Ascending aorta (tissue), 2 donors: ENCODE results near the gene SPAM1. TPM values are rescaled to one million over a fixed set of nuclear protein-coding genes. Genes with fewer than 3 reads are reported as not detected.

Source experiments
- DNase-seq, 2 donors: peaks; one replicate each; pipeline ENCODE4 v3.0.0-alpha.2; 2019; ENCODE audit warnings: low spot score in 2 of 2
- H3K27ac ChIP-seq, 2 donors: fragments of 200-600 bp; sonication (generic); one replicate each; pipeline ENCODE4 v1.5.1; 2016 to 2017; ENCODE audit warnings: mild to moderate bottlenecking in 1 of 2
- H3K27me3 ChIP-seq: fragments of 200-600 bp; sonication (generic); one replicate; pipeline ENCODE4 v1.5.1; 2017
- H3K36me3 ChIP-seq, 2 donors: fragments of 200-600 bp; sonication (generic); one replicate each; pipeline ENCODE4 v1.5.1; 2016
- H3K4me1 ChIP-seq, 2 donors: fragments of 200-600 bp; sonication (generic); one replicate each; pipeline ENCODE4 v1.5.1; 2016 to 2017; ENCODE audit warnings: mild to moderate bottlenecking in 1 of 2
- H3K4me3 ChIP-seq, 2 donors: fragments of 200-600 bp; sonication (generic); one replicate each; pipeline ENCODE4 v1.5.1; 2016 to 2017; ENCODE audit warnings: mild to moderate bottlenecking in 1 of 2
- H3K9me3 ChIP-seq, 2 donors: fragments of 200-600 bp; sonication (generic); one replicate each; pipeline ENCODE4 v1.5.1; 2016
- intact Hi-C: fragments of 100-400 bp; cut with DNase I; formaldehyde crosslinking; loops from one replicate; pipeline ENCODE4 v1.15.1; 2023
- total RNA-seq: library from RNA; depleted of rRNA; stranded (reverse); fragments of >200 nt; gene quantifications from one replicate; pipeline ENCODE4 v1.1.0, GENCODE V29; 2016
- TF ChIP-seq, protein P1 (sequence below), 3 experiments: fragments of 200-600 bp in 2 of 3; fragments of 450-650 bp in 1 of 3; sonication (generic) in 2 of 3; IDR thresholded peaks; one replicate each; pipeline ENCODE4 v1.5.1; 2016 to 2019; ENCODE audit warnings: antibody characterized with exemption in 3 of 3, mild to moderate bottlenecking in 1 of 3, moderate library complexity in 1 of 3

The SPAM1 gene, protein sequence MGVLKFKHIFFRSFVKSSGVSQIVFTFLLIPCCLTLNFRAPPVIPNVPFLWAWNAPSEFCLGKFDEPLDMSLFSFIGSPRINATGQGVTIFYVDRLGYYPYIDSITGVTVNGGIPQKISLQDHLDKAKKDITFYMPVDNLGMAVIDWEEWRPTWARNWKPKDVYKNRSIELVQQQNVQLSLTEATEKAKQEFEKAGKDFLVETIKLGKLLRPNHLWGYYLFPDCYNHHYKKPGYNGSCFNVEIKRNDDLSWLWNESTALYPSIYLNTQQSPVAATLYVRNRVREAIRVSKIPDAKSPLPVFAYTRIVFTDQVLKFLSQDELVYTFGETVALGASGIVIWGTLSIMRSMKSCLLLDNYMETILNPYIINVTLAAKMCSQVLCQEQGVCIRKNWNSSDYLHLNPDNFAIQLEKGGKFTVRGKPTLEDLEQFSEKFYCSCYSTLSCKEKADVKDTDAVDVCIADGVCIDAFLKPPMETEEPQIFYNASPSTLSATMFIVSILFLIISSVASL
- not detected for total RNA-seq

DNA sequence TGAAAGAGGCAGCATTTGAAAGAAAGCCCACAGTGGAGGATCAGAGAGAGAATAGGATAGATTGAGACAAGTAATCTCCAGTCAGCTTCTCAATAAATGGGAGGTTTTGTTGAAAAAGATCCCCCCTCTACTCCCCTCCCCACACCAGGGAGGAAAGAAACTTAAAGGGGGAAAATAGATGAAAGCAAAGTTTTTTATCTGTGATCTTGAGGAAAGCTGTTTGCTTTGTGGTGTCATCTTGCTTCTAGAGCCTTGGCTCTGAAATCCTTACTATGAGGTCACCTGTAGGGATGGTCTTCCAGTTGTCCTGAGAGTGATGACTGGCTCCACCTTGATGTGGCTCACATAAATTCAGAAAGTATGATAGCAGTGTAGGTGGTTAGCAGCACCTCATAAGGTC lies at the start of gene SPAM1:
SPAM1 (plus strand) TSS at position 301 of the 400 bp plus-strand sequence. CDS start 28,330 bp downstream, outside the sequence.
- intact Hi-C loops, result no loop called here
- TF ChIP-seq, protein P1, sequence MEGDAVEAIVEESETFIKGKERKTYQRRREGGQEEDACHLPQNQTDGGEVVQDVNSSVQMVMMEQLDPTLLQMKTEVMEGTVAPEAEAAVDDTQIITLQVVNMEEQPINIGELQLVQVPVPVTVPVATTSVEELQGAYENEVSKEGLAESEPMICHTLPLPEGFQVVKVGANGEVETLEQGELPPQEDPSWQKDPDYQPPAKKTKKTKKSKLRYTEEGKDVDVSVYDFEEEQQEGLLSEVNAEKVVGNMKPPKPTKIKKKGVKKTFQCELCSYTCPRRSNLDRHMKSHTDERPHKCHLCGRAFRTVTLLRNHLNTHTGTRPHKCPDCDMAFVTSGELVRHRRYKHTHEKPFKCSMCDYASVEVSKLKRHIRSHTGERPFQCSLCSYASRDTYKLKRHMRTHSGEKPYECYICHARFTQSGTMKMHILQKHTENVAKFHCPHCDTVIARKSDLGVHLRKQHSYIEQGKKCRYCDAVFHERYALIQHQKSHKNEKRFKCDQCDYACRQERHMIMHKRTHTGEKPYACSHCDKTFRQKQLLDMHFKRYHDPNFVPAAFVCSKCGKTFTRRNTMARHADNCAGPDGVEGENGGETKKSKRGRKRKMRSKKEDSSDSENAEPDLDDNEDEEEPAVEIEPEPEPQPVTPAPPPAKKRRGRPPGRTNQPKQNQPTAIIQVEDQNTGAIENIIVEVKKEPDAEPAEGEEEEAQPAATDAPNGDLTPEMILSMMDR (IDR thresholded peaks at IDR 0.05), result no peak
- no peak for DNase-seq

DNA sequence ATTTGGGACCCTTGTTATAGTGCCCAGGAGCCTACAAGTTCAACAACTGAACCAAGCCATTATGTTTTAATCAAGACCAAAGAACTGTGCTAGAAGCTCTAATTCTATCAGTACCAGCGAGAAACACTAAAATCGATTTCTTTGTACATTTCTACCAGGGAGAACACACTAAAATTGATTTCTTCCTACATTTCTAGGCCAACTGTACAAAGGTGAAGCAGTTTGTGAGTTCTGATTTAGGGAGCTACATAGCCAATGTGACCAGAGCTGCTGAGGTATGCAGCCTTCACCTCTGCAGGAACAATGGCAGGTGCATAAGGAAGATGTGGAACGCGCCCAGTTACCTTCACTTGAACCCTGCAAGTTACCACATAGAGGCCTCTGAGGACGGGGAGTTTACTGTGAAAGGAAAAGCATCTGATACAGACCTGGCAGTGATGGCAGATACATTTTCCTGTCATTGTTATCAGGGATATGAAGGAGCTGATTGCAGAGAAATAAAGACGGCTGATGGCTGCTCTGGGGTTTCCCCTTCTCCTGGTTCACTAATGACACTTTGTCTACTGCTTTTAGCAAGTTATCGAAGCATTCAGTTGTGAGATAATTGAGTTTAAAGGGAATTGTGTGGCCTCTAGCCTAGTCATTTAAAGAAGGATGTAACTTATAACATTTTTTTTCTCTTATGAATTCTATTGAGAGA lies 48.3 kb upstream of the SPAM1 start:
- no peak for DNase-seq
- TF ChIP-seq, protein P1 (IDR thresholded peaks at IDR 0.05), result no peak
- no peak overlapping the region for H3K4me3 ChIP-seq
- intact Hi-C loops, result no loop called here
- no peaks in the 10 kb centered on the region for H3K9me3 ChIP-seq
- H3K27ac ChIP-seq, result no peak overlapping the region
- no peaks in the 10 kb centered on the region for H3K4me1 ChIP-seq
- H3K27me3 ChIP-seq, result no peaks in the 10 kb centered on the region
- H3K36me3 ChIP-seq, result no peaks in the 10 kb centered on the region

More for the DNA sequence above, at the start of gene SPAM1:
- H3K9me3 ChIP-seq, result no peaks in the 10 kb centered on the region
- H3K27me3 ChIP-seq, result no peaks in the 10 kb centered on the region
- no peak within 1 kb of the TSS for H3K4me3 ChIP-seq
- no peak within 1 kb of the TSS for H3K27ac ChIP-seq
- H3K4me1 ChIP-seq, result no peaks in the 10 kb centered on the region
- H3K36me3 ChIP-seq, result no peaks in the 10 kb centered on the region

DNA sequence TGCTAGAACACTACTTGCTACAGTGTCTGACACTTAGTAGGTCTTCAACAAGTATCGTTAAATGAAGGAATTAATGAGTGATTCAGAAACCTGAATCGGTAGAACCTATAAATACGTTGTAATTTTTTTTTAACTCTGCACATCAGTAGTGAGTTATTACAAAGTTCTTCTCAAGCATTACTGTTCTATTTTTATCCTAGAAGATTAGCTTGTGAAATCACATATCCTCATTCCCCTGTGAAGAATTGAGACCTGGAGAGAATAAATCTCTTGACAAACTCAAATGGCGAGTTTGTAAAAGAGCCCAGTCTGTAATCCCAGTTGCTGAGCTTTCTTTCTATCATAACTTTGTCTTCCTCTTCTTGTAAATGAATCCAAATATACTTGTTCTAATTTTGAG lies 45.4 kb upstream of the SPAM1 start:
- Histone ChIP-seq H3K36me3 (no peaks in the 10 kb centered on the region), H3K4me3 (no peak overlapping the region), H3K27me3 (no peaks in the 10 kb centered on the region), H3K4me1 (no peaks in the 10 kb centered on the region), H3K9me3 (no peaks in the 10 kb centered on the region), H3K27ac (no peak overlapping the region)
- no peak for DNase-seq
- intact Hi-C loops, result no loop called here
- TF ChIP-seq, protein P1 (IDR thresholded peaks at IDR 0.05), result no peak

DNA sequence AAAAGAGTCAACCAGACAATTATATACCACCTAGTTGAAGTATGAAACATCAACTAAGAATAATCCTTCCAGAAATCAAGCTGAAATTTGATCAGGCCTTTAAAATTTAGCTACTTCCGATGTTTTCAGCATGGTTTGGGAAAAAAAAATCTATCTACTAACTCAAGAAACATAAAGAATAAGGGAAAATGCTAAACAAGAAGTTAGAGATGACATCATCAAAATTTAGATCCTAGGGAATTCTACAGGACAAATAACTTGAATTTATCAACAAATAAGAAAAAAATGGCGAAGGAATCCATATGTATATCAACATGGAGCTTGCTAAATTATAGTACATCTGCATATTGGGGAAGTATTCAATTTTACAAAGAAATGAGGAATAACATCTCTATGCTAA lies 43.7 kb upstream of the SPAM1 start:
- H3K4me1 ChIP-seq, result no peaks in the 10 kb centered on the region
- TF ChIP-seq, protein P1 (IDR thresholded peaks at IDR 0.05), result no peak
- no peak overlapping the region for H3K4me3 ChIP-seq
- no peaks in the 10 kb centered on the region for H3K27me3 ChIP-seq
- H3K9me3 ChIP-seq, result no peaks in the 10 kb centered on the region
- H3K36me3 ChIP-seq, result no peaks in the 10 kb centered on the region
- DNase-seq, result no peak
- intact Hi-C loops, result no loop called here
- H3K27ac ChIP-seq, result no peak overlapping the region

DNA sequence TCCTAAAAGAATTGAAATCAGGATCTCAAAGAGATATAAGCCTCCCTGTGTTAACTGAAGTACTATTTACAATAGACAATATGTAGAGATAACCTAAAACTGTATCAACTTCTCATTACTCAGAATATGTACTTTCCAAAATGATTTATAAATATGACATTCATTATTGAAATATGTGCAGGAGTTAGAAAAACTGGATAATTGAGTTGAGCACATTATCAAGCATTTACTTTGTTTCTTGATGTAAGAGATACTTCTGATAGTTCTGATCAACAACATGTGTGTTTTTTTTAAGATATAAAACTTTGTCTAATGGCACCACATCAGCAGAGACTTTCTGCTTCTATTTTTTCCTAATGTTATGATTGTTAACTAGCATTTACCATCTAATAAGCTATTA lies 41.9 kb upstream of the SPAM1 start:
- Histone ChIP-seq H3K4me1 (no peaks in the 10 kb centered on the region), H3K4me3 (no peak overlapping the region), H3K27me3 (no peaks in the 10 kb centered on the region), H3K9me3 (no peaks in the 10 kb centered on the region), H3K27ac (no peak overlapping the region), H3K36me3 (no peaks in the 10 kb centered on the region)
- no peak for DNase-seq
- intact Hi-C loops, result no loop called here
- TF ChIP-seq, protein P1 (IDR thresholded peaks at IDR 0.05), result no peak
